ENCODE measurements around the gene LIG3. TPM values are rescaled to one million over a fixed set of nuclear protein-coding genes. Genes with fewer than 3 reads are reported as not detected.

LIG3 gene
- total RNA-seq, 1 donor = 59.6 TPM

DNA sequence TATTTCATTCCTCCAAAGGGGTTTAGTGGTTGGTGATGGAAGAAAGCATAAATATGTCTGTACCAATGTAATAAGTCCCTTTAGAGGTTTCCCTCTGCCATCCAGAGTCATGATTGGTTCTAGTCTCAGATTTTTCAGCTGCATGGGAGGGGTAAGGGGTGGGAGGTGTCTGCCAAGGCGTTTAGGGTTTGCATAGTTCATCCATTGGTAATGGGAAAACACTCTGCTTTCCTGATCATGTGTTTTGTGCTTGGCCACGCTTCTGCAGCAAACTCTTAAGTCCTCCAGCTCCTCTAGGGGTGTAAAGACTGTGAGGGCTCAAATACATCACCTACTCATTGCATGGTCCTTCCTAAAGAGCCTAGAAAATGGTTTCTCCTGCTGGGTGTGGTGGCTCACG lies 29.8 kb downstream of the LIG3 start:
- no peak for DNase-seq (ENCODE audit: low read depth)
- H3K4me3 ChIP-seq (ENCODE audit: low read depth, low read length) = no peak overlapping the region
- TF ChIP-seq, protein P1, sequence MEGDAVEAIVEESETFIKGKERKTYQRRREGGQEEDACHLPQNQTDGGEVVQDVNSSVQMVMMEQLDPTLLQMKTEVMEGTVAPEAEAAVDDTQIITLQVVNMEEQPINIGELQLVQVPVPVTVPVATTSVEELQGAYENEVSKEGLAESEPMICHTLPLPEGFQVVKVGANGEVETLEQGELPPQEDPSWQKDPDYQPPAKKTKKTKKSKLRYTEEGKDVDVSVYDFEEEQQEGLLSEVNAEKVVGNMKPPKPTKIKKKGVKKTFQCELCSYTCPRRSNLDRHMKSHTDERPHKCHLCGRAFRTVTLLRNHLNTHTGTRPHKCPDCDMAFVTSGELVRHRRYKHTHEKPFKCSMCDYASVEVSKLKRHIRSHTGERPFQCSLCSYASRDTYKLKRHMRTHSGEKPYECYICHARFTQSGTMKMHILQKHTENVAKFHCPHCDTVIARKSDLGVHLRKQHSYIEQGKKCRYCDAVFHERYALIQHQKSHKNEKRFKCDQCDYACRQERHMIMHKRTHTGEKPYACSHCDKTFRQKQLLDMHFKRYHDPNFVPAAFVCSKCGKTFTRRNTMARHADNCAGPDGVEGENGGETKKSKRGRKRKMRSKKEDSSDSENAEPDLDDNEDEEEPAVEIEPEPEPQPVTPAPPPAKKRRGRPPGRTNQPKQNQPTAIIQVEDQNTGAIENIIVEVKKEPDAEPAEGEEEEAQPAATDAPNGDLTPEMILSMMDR (IDR thresholded peaks at IDR 0.05; ENCODE audit: insufficient read depth, low read depth, low read length) = no peak

DNA sequence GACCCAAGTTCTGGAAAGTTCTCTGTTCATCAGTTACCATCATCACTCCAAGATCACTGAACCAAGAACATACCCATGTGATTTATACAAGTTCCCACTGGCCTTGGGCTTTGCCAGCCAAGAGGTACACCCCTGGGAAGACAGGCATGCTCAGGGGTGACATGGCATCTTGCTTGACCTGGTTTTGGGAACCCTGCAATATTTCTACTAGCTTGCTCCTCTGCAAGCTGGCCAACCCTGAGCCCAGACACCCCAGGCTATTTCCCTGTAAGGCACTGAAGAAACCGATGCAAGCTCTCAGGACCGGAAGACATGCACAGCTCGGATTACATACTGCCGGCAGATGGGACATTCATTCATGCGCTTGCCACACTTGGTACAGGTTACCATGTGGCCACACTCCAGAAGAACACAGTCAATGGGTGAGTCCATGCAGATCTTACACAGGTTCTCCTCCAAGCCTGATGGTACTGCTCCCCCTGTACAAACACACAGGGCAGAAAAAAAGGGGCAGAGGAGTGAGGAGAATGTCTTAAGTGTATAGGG lies 31.4 kb downstream of the LIG3 start:
- no peak for DNase-seq (ENCODE audit: low read depth)
- TF ChIP-seq, protein P1 (IDR thresholded peaks at IDR 0.05; ENCODE audit: insufficient read depth, low read depth, low read length) = no peak
- no peak overlapping the region for H3K4me3 ChIP-seq (ENCODE audit: low read depth, low read length)

- H3K4me3 ChIP-seq (ENCODE audit: low read depth, low read length) = no peak overlapping the region
- TF ChIP-seq, protein P1 (IDR thresholded peaks at IDR 0.05; ENCODE audit: insufficient read depth, low read depth, low read length) = no peak
- no peak for DNase-seq (ENCODE audit: low read depth)
Observed at GRCh38 chr17:35016369-35016768, 36.1 kb downstream of the LIG3 start.

- TF ChIP-seq, protein P1 (IDR thresholded peaks at IDR 0.05; ENCODE audit: insufficient read depth, low read depth, low read length) = no peak
- no peak for DNase-seq (ENCODE audit: low read depth)
- no peak overlapping the region for H3K4me3 ChIP-seq (ENCODE audit: low read depth, low read length)
Observed at GRCh38 chr17:35017021-35017420, 36.7 kb downstream of the LIG3 start.

GRCh38 chr17:35018814-35019213 lies 38.5 kb downstream of the LIG3 start:
- DNase-seq (ENCODE audit: low read depth) = no peak
- H3K4me3 ChIP-seq (ENCODE audit: low read depth, low read length) = no peak overlapping the region
- TF ChIP-seq, protein P1 (IDR thresholded peaks at IDR 0.05; ENCODE audit: insufficient read depth, low read depth, low read length) = no peak

DNA sequence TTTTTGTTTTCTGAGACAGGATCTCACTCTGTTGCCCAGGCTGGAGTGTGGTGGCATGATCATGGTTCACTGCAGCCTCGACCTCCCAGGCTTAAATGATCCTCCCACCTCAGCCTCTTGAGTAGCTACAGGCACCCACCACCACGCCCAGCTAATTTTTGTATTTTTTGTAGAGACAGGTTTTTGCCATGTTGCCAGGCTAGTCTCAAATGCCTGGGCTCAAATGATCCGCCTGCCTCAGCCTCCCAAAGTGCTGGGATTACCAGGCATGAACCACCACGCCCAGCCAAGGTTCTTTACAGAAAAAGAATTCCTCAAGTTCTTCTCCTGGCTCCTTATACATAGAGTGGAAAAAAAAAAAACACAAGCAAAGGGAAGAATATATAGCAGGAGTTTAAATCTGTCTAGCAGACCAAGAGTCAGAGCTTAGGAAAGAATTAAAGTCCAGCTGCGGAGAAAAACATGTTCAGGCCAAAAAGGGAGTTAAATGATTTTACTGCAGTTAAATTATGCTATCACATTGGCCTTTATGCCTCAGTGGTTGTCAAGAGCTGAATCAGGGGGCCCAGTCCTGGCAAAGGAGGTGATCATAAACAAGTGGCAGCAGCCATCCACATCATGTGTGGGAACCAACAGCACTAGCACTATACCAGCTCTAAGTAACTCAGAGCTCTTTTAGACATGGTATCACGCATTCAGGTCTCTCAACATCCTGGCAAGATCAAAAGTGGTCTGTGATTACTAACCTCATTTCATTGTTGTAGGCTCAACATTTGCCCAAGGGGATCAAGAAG lies 39.3 kb downstream of the LIG3 start:
- DNase-seq (ENCODE audit: low read depth) = no peak
- TF ChIP-seq, protein P1 (IDR thresholded peaks at IDR 0.05; ENCODE audit: insufficient read depth, low read depth, low read length) = no peak
- no peak overlapping the region for H3K4me3 ChIP-seq (ENCODE audit: low read depth, low read length)

All from fibroblast of villous mesenchyme (primary cell).